Fibroblast of mammary gland (primary cell): ENCODE measurements around the gene SSC5D.

ENCODE experiments used
- DNase-seq: peaks from one replicate; pipeline ENCODE4 v3.0.0-alpha.2; 2010; ENCODE audit warnings: low read depth
- H3K4me3 ChIP-seq: 2 replicates; pipeline ENCODE4 v1.5.1; 2011; ENCODE audit warnings: low read depth, mild to moderate bottlenecking, low read length, moderate library complexity; ENCODE audit not compliant: control insufficient read depth
- TF ChIP-seq, protein P1 (sequence below): conservative IDR thresholded peaks from 2 replicates; pipeline ENCODE4 v1.5.1; 2011; ENCODE audit warnings: low read depth, low read length, inconsistent platforms; ENCODE audit not compliant: control insufficient read depth, insufficient read depth

Gene SSC5D

DNA sequence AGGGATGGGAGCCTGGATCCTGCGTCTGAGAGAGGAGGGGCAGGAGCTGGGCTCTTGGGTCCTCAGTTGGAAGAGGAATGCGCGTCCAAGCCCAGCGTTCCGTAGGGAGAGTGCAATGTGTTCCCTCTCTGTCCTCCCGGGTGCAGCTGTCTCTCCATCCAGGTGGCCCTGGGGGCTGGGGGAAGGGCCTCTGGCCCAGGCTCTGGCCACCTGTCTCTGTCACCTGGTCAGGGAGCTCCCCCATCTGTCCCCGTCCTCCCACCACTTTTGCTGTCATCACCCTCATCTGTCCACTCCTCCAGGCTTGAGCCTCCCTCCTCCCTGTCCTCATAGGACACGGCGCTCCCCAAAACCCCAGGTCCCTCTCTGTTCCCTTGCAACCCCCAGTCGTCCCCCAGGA lies 52.4 kb downstream of the SSC5D start:
- TF ChIP-seq, protein P1, sequence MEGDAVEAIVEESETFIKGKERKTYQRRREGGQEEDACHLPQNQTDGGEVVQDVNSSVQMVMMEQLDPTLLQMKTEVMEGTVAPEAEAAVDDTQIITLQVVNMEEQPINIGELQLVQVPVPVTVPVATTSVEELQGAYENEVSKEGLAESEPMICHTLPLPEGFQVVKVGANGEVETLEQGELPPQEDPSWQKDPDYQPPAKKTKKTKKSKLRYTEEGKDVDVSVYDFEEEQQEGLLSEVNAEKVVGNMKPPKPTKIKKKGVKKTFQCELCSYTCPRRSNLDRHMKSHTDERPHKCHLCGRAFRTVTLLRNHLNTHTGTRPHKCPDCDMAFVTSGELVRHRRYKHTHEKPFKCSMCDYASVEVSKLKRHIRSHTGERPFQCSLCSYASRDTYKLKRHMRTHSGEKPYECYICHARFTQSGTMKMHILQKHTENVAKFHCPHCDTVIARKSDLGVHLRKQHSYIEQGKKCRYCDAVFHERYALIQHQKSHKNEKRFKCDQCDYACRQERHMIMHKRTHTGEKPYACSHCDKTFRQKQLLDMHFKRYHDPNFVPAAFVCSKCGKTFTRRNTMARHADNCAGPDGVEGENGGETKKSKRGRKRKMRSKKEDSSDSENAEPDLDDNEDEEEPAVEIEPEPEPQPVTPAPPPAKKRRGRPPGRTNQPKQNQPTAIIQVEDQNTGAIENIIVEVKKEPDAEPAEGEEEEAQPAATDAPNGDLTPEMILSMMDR = no peak
- no peak for DNase-seq
- H3K4me3 ChIP-seq = no peak overlapping the region

DNA sequence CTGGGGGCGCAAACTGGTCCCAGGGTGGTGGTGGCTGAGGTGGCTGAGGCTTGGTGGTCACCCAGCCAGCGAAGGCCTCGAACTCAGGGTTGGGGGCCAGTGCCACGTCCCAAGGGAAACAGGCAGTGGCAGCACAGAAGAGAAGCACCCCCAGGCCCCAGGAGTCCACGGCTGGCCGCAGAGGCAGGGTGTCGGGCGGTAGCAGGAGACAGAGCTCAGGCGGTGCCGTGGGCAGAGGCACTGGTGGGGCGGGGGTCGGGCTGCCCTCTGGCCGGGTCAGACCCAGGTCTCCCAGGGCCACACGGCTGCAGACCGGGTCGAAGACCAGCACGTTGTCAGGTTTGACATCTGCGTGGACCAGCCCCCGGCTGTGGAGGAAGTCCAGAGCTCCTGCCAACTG lies 52.9 kb downstream of the SSC5D start:
- TF ChIP-seq, protein P1 = no peak
- H3K4me3 ChIP-seq = no peak overlapping the region
- no peak for DNase-seq

DNA sequence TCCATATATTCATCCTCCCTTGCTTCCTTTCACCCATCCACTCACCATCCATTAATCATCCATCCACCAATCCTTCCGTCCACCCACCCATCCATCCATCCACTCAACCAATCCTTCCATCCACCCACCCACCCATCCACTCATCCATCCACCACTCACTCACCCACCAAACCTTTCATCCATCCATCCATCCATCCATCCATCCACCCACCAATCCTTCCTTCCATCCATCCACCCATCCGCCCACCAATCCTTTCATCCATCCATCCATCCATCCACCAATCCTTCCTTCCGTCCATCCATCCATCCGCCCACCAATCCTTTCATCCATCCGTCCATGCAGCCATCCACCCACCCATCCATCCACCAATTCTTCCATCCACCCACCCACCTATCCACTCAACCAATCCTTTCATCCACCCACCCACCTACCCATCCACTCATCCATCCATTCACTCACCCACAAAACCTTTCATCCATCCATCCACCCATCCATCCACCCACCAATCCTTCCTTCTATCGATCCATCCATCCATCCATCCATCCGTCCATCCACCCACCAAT lies 54.1 kb downstream of the SSC5D start:
- TF ChIP-seq, protein P1 = no peak
- H3K4me3 ChIP-seq = no peak overlapping the region
- no peak for DNase-seq

DNA sequence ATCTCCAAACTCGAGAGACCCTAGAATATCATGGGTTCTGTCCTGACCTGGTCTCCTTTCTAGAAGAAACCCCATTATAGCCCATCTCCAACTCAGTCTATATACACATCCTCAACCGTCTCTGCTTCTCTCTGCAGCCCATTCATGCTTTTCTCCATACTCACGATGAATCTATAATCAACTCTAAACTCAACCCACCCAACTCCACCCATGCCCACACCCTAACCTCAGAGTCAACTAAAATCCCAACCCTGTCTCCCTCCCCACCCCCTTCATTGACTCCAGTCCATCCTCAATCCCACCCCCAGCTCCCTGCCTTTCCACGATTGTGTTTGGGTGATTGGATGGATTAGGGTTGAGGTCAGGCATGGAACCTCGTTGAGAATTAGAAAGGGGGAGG lies 55.3 kb downstream of the SSC5D start:
- TF ChIP-seq, protein P1 = no peak
- no peak for DNase-seq
- no peak overlapping the region for H3K4me3 ChIP-seq

DNA sequence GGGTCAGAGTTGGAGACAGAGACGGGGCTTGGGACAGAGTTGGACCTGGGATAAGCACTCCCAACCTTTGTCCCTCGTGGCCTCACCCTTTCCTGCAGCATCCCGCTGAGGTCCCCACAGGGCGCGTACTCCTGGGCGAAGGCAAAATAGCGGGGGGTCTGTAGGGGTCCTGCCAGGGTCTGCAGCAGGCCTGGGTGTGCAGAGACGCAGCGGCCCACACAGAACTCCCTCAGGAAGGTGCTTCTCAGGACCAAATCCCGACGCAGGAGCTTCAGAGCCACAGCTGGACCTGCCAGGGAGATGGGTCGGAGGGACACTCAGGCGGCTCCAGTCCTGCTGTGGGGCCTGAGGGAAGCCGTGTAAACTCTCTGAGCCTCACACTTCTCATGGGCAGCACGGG lies 55.8 kb downstream of the SSC5D start:
- TF ChIP-seq, protein P1 = no peak
- H3K4me3 ChIP-seq = no peak overlapping the region
- DNase-seq = no peak

DNA sequence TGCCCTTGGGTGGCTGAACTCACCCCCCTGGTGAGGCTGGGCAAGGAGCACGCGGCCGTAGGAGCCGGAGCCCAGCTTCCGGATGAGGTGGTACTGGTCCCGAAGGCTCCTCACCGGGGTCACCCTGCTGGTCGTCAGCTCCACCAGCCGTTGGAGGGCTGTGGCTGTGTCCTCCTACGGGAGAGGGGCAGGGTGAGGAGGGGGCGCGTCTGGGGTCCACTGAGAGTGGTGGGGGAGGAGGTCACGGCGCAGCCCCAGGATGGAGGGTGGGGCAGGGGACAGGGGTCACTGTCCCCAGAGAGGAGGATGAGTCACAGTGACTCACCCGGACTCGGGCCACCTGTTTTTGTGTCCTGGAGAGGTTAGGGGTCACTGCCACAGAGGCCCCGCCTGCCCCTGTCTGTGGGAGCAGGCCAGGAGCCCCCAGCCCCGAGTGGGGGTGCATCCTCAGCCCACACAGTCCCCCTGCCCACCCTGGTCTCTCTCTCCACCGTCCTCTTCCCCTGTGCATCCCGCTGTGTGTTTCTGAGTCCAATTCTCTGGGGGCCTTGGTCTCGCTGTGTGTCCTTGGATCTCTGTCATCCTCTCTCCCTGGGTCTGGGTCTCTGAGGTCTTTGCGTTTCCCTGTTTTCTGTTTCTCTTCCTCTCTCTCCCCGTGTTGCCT lies 56.7 kb downstream of the SSC5D start:
- no peak for DNase-seq
- H3K4me3 ChIP-seq = no peak overlapping the region
- TF ChIP-seq, protein P1 = no peak
